Astrocyte (in vitro differentiated cells and primary cell): Measurements from ENCODE around the gene PKP4.

Experiments
- EZH2 ChIP-seq: IDR thresholded peaks from 2 replicates; pipeline ENCODE4 v1.6.1; 2012; ENCODE audit warnings: mild to moderate bottlenecking, low read length, inconsistent platforms; ENCODE audit not compliant: insufficient read depth
- TF ChIP-seq, protein P1 (sequence below): IDR thresholded peaks from 2 replicates; pipeline ENCODE4 v1.5.1; 2011; ENCODE audit warnings: low read depth, mild to moderate bottlenecking, inconsistent platforms, low read length, moderate library complexity; ENCODE audit not compliant: insufficient read depth

DNA sequence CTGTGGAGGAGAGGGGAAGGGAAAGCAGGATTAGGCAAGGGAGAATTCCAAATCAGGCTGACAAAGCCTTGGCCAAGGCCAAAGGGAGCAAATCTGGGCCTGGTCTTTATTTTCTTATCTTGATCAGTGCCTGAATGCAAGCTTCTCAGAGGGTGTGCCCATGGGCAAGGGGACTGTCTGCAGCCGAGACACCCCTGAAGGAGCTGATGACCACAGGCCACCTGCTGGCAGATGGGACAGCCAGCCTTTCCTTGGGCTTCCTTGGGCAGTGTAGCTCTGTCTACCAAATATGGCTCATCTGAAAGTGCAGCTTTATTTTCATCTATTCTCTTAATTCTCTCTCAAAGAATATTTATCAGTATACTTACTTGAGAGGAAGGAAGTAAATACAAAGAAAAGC lies 117.0 kb downstream of the PKP4 start:
- TF ChIP-seq, protein P1, sequence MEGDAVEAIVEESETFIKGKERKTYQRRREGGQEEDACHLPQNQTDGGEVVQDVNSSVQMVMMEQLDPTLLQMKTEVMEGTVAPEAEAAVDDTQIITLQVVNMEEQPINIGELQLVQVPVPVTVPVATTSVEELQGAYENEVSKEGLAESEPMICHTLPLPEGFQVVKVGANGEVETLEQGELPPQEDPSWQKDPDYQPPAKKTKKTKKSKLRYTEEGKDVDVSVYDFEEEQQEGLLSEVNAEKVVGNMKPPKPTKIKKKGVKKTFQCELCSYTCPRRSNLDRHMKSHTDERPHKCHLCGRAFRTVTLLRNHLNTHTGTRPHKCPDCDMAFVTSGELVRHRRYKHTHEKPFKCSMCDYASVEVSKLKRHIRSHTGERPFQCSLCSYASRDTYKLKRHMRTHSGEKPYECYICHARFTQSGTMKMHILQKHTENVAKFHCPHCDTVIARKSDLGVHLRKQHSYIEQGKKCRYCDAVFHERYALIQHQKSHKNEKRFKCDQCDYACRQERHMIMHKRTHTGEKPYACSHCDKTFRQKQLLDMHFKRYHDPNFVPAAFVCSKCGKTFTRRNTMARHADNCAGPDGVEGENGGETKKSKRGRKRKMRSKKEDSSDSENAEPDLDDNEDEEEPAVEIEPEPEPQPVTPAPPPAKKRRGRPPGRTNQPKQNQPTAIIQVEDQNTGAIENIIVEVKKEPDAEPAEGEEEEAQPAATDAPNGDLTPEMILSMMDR, result no peak
- TF ChIP-seq EZH2, result no peak
